H1 (cell line): Measurements from ENCODE around the gene KIF21A. TPM values are rescaled to one million over a fixed set of nuclear protein-coding genes. Genes with fewer than 3 reads are reported as not detected.
A peak's percentile ranks its signal among the peaks of the same experiment; 100 is the strongest.

Experiments used
- CTCF ChIA-PET: fragments of 300-600 bp; sonication (Branson Sonifier 250); formaldehyde crosslinking; loops from one replicate; lab custom pipeline; 2021; ENCODE audit not compliant: partially characterized antibody; lab: Charles Lee
- POLR2A ChIA-PET: fragments of 300-600 bp; sonication (Branson Sonifier 250); formaldehyde crosslinking; loops from one replicate; lab custom pipeline; 2021; ENCODE audit warnings: inconsistent platforms; ENCODE audit not compliant: partially characterized antibody; lab: Charles Lee
- DNase-seq, 2 experiments: peaks; one replicate each; pipeline versions ENCODE4 v3.0.0 to v3.0.0-alpha.2; 2010 to 2022; ENCODE audit warnings: low spot score in 2 of 2, low read depth in 1 of 2, mixed read lengths in 1 of 2
- FAIRE-seq: peaks from 2 replicates; lab custom pipeline; 2011; peaks lifted over from hg19 to GRCh38; lab: Jason Lieb, UNC
- H2AFZ ChIP-seq: 2 replicates; pipeline ENCODE4 v1.8.1; 2012; ENCODE audit warnings: low read length, inconsistent platforms
- H2AK5ac ChIP-seq: 2 replicates; pipeline ENCODE4 v1.6.1; 2013; ENCODE audit warnings: low read depth, low read length
- H2BK120ac ChIP-seq: replicated peaks from 2 replicates; pipeline ENCODE3; 2013; ENCODE audit warnings: low read depth, low read length, inconsistent platforms
- H2BK12ac ChIP-seq: 2 replicates; pipeline ENCODE4 v1.6.1; 2013; ENCODE audit warnings: low read depth, low read length
- H2BK15ac ChIP-seq: 2 replicates; pipeline ENCODE4 v1.6.1; 2013; ENCODE audit warnings: low read length
- H2BK20ac ChIP-seq: 2 replicates; pipeline ENCODE4 v1.6.1; 2013; ENCODE audit warnings: low read length
- H2BK5ac ChIP-seq: 2 replicates; pipeline ENCODE4 v1.6.1; 2013; ENCODE audit warnings: low read depth, low read length
- H3K14ac ChIP-seq: 2 replicates; pipeline ENCODE4 v1.6.1; 2013; ENCODE audit warnings: inconsistent platforms; ENCODE audit not compliant: insufficient read length
- H3K18ac ChIP-seq: 2 replicates; pipeline ENCODE4 v1.6.1; 2013; ENCODE audit warnings: low read length; ENCODE audit errors: extremely low read depth
- H3K23ac ChIP-seq: 2 replicates; pipeline ENCODE4 v1.6.1; 2013; ENCODE audit warnings: inconsistent platforms; ENCODE audit not compliant: insufficient read length
- H3K23me2 ChIP-seq: 2 replicates; pipeline ENCODE4 v1.6.1; 2013; ENCODE audit warnings: low read depth, low read length
- H3K27ac ChIP-seq: 2 replicates; pipeline ENCODE4 v1.6.1; 2011; ENCODE audit warnings: low read depth, low read length, inconsistent platforms
- H3K27me3 ChIP-seq, 4 experiments: replicated peaks in 1 of 4; 1 replicate in 1 of 4; 2 replicates in 3 of 4; pipeline versions ENCODE4 v1.6.1 to v1.8.1; 2011 to 2013; ENCODE audit warnings: low read length in 3 of 4, mild to moderate bottlenecking in 3 of 4, inconsistent platforms in 2 of 4, mixed read lengths in 2 of 4, moderate library complexity in 1 of 4; ENCODE audit not compliant: control insufficient read depth in 3 of 4, insufficient read depth in 3 of 4; ENCODE audit errors: extremely low read depth in 1 of 4
- H3K36me3 ChIP-seq, 4 experiments: 2 replicates each; pipeline versions ENCODE4 v1.6.1 to v1.8.1; 2011 to 2013; ENCODE audit warnings: mild to moderate bottlenecking in 4 of 4, low read length in 3 of 4, moderate library complexity in 2 of 4, control low read depth in 1 of 4, inconsistent platforms in 1 of 4; ENCODE audit not compliant: insufficient read depth in 4 of 4, control insufficient read depth in 2 of 4
- H3K4ac ChIP-seq: replicated peaks from 2 replicates; pipeline ENCODE3; 2013; ENCODE audit warnings: low read length, low read depth, mixed read lengths, inconsistent platforms; ENCODE audit not compliant: insufficient read length
- H3K4me1 ChIP-seq, 4 experiments: replicated peaks in 1 of 4; 1 replicate in 1 of 4; 2 replicates in 3 of 4; pipeline versions ENCODE4 v1.6.1 to v1.8.1; 2011 to 2013; ENCODE audit warnings: low read length in 3 of 4, inconsistent platforms in 2 of 4, mixed read lengths in 1 of 4; ENCODE audit not compliant: insufficient read depth in 4 of 4, control insufficient read depth in 3 of 4
- H3K4me2 ChIP-seq, 2 experiments: 2 replicates each; pipeline versions ENCODE4 v1.6.1 to v1.8.1; 2011 to 2013; ENCODE audit warnings: low read depth in 2 of 2, low read length in 2 of 2, control low read depth in 1 of 2, inconsistent platforms in 1 of 2, mild to moderate bottlenecking in 1 of 2; ENCODE audit not compliant: insufficient read depth in 1 of 2
- H3K4me3 ChIP-seq, 4 experiments: fragments of 200-600, 300-600 bp in 1 of 4; sonication (generic), shearing (Covaris generic), sonication (Bioruptor Twin) in 1 of 4; 2 replicates each; pipeline versions ENCODE4 v1.5.1 to v1.8.1; 2011 to 2016; ENCODE audit warnings: low read length in 4 of 4, low read depth in 3 of 4, control low read depth in 2 of 4, inconsistent platforms in 2 of 4, mild to moderate bottlenecking in 2 of 4, mixed read lengths in 1 of 4, moderate library complexity in 1 of 4; ENCODE audit not compliant: insufficient read depth in 2 of 4; ENCODE audit errors: extremely low read depth in 1 of 4
- H3K56ac ChIP-seq: replicated peaks from 2 replicates; pipeline ENCODE3; 2013; ENCODE audit warnings: low read depth, mild to moderate bottlenecking, mixed read lengths, low read length, inconsistent platforms; ENCODE audit not compliant: insufficient read length
- H3K79me1 ChIP-seq: 2 replicates; pipeline ENCODE4 v1.6.1; 2013; ENCODE audit warnings: low read depth, low read length, control low read depth
- H3K79me2 ChIP-seq, 2 experiments: 2 replicates each; pipeline versions ENCODE4 v1.6.1 to v1.8.1; 2012 to 2013; ENCODE audit warnings: low read length in 2 of 2, mild to moderate bottlenecking in 2 of 2, inconsistent platforms in 1 of 2; ENCODE audit not compliant: insufficient read depth in 2 of 2, control insufficient read depth in 1 of 2
- H3K9ac ChIP-seq, 4 experiments: replicated peaks in 1 of 4; 1 replicate in 1 of 4; 2 replicates in 3 of 4; pipeline versions ENCODE4 v1.6.1 to v1.8.1; 2011 to 2013; ENCODE audit warnings: low read depth in 3 of 4, low read length in 3 of 4, control low read depth in 2 of 4, mild to moderate bottlenecking in 2 of 4, moderate library complexity in 2 of 4, inconsistent platforms in 1 of 4; ENCODE audit errors: extremely low read depth in 1 of 4
- H3K9me3 ChIP-seq, 2 experiments: 2 replicates each; pipeline versions ENCODE4 v1.6.1 to v1.8.1; 2012 to 2013; ENCODE audit warnings: mild to moderate bottlenecking in 2 of 2, moderate library complexity in 2 of 2, control low read depth in 1 of 2, inconsistent platforms in 1 of 2, low read depth in 1 of 2, low read length in 1 of 2, mixed read lengths in 1 of 2; ENCODE audit not compliant: insufficient read depth in 2 of 2
- H4K20me1 ChIP-seq, 2 experiments: replicated peaks in 1 of 2; 2 replicates each; pipeline versions ENCODE3 to v1.8.1; 2011 to 2013; ENCODE audit warnings: inconsistent platforms in 2 of 2, low read length in 2 of 2, mild to moderate bottlenecking in 1 of 2; ENCODE audit not compliant: insufficient read depth in 2 of 2, control insufficient read depth in 1 of 2
- H4K5ac ChIP-seq: 2 replicates; pipeline ENCODE4 v1.6.1; 2013; ENCODE audit warnings: low read length, low read depth, mixed read lengths, inconsistent platforms; ENCODE audit not compliant: insufficient read length
- H4K8ac ChIP-seq: 2 replicates; pipeline ENCODE4 v1.8.0; 2013; ENCODE audit warnings: mild to moderate bottlenecking, moderate library complexity, low read length, inconsistent platforms; ENCODE audit not compliant: insufficient read depth; ENCODE audit errors: extremely low read depth
- H4K91ac ChIP-seq: replicated peaks from 2 replicates; pipeline ENCODE3; 2013; ENCODE audit warnings: low read length, mixed read lengths, inconsistent platforms; ENCODE audit not compliant: insufficient read length
- CHD1 ChIP-seq: IDR thresholded peaks from 2 replicates; pipeline ENCODE4 v1.6.1; 2012; ENCODE audit warnings: low read depth, low read length, improper control_type of control experiment
- FOSL1 ChIP-seq: IDR thresholded peaks from 2 replicates; pipeline ENCODE4 v1.6.1; 2011; ENCODE audit warnings: mild to moderate bottlenecking, low read depth, low read length, moderate library complexity; ENCODE audit not compliant: insufficient read depth
- HDAC6 ChIP-seq: IDR thresholded peaks from one replicate; pipeline ENCODE4 v1.7.1; 2012; ENCODE audit warnings: low read depth, mild to moderate bottlenecking, inconsistent platforms, low read length, moderate library complexity
- JUND ChIP-seq: IDR thresholded peaks from 2 replicates; pipeline ENCODE4 v1.6.1; 2011; ENCODE audit warnings: mild to moderate bottlenecking, improper control_type of control experiment, low read length
- KDM1A ChIP-seq: fragments of 200-600, 300-600 bp; sonication (generic); IDR thresholded peaks from 2 replicates; pipeline ENCODE4 v1.7.1; 2016; ENCODE audit warnings: mild to moderate bottlenecking, low read length, borderline replicate concordance
- NRF1 ChIP-seq: IDR thresholded peaks from 2 replicates; pipeline ENCODE4 v1.6.1; 2011; ENCODE audit warnings: mild to moderate bottlenecking, low read depth, low read length, improper control_type of control experiment
- RFX5 ChIP-seq: IDR thresholded peaks from 2 replicates; pipeline ENCODE4 v1.6.1; 2011; ENCODE audit warnings: low read depth, low read length, improper control_type of control experiment, borderline replicate concordance
- SAP30 ChIP-seq: fragments of 300-600 bp; sonication (generic); IDR thresholded peaks from 2 replicates; pipeline ENCODE4 v1.7.1; 2012; ENCODE audit warnings: low read length, moderate library complexity, mild to moderate bottlenecking, inconsistent platforms; ENCODE audit not compliant: insufficient read depth, insufficient replicate concordance
- SP1 ChIP-seq: IDR thresholded peaks from 2 replicates; pipeline ENCODE4 v1.6.1; 2011; ENCODE audit warnings: low read depth, low read length
- SUZ12 ChIP-seq: fragments of 200-600 bp; sonication (generic); IDR thresholded peaks from 2 replicates; pipeline ENCODE4 v1.6.1; 2012; ENCODE audit warnings: mild to moderate bottlenecking, inconsistent platforms, low read length, moderate library complexity, mixed read lengths
- TEAD4 ChIP-seq: IDR thresholded peaks from 2 replicates; pipeline ENCODE4 v1.6.1; 2012; ENCODE audit warnings: low read depth, low read length, inconsistent platforms, mixed read lengths
- YY1 ChIP-seq: IDR thresholded peaks from 2 replicates; pipeline ENCODE4 v1.6.1; 2011; ENCODE audit warnings: low read depth, mild to moderate bottlenecking, low read length
- ZNF274 ChIP-seq: IDR thresholded peaks from 2 replicates; pipeline ENCODE4 v1.7.0; 2012; ENCODE audit warnings: low read length, borderline replicate concordance; ENCODE audit errors: extremely low read depth
- polyA plus RNA-seq, 7 experiments: library from polyadenylated mRNA; depleted of rRNA in 3 of 7; stranded (reverse) in 5 of 7; unstranded in 2 of 7; fragments of >200 nt in 5 of 7; fragments of 200-250 nt in 2 of 7; gene quantifications; 1 replicate in 5 of 7; 2 replicates in 1 of 7; 4 replicates in 1 of 7; pipeline versions ENCODE4 v1.2.1 to v1.2.3, GENCODE V29; 2011 to 2013; ENCODE audit warnings: missing spikeins in 2 of 7, mixed read lengths in 2 of 7
- total RNA-seq: library from RNA; stranded (reverse); fragmentation: NEBNext Ultra II Directional; extraction: Animal tissue kit (Norgen Biotek cat#: 25700); gene quantifications from 2 replicates; pipeline ENCODE4 v1.2.1, GENCODE V29; 2021

KIF21A gene
- total and polyA plus RNA-seq, 2 of the 8 experiments (the other 6 are each of a cell fraction or from before 2014, with no cell fraction given), result 10.0 to 26.0 TPM

- Histone ChIP-seq H2BK5ac (no peak overlapping the region), H4K5ac (no peak overlapping the region), H3K23ac (no peak overlapping the region), H2BK120ac (no peak overlapping the region), H4K91ac (peak overlapping the region; percentile 54), H2AK5ac (no peak overlapping the region), H4K20me1 (no peaks in the 10 kb centered on the region), H3K23me2 (peaks cover 6% of the 10 kb centered on the region; the same call in 1 of the 2 replicates), H2BK15ac (no peak overlapping the region), H3K36me3 (no peaks in the 10 kb centered on the region), H3K79me2 (peaks cover 0 to 33% of the 10 kb centered on the region in 2 experiments; a peak in 2 of 4 replicates), H3K4me1 (peaks cover 0 to 12% (median 7%) of the 10 kb centered on the region in 4 experiments; a peak in 4 of 7 replicates), H3K4ac (no peak overlapping the region), H3K56ac (no peak overlapping the region), H3K18ac (peak overlapping the region; percentile 63), H3K9ac (no peak overlapping the region), H3K9me3 (no peaks in the 10 kb centered on the region), H3K14ac (no peak overlapping the region), H3K4me3 (peak overlapping the region; percentile 39 to 84 (median 68); a peak in 7 of 8 replicates), H3K4me2 (peak overlapping the region; percentile 86 to 88), H3K79me1 (no peaks in the 10 kb centered on the region), H2AFZ (peak overlapping the region; percentile 83), H3K27me3 (no peaks in the 10 kb centered on the region; a peak in 1 of 7 replicates), H3K27ac (no peak overlapping the region), H2BK12ac (0 out of 2 replicates have a peak overlapping the region, but pooled peaks have one; percentile 64), H2BK20ac (no peak overlapping the region), H4K8ac (no peak overlapping the region)
- TF ChIP-seq TEAD4 (no peak), JUND (no peak), SP1 (no peak), SUZ12 (no peak), RFX5 (no peak), HDAC6 (no peak), KDM1A (no peak), ZNF274 (no peak), YY1 (no peak), CHD1 (no peak), FOSL1 (no peak), SAP30 (no peak), NRF1 (no peak)
- DNase-seq, result no peak
- no peak for FAIRE-seq
- POLR2A ChIA-PET, result interaction anchor here (1.0 to 3.2 kb wide), 5 partner anchors 8 to 567 kb away, joined by 3 to 16 read pairs (median 4); no protein-coding TSS in a partner anchor
- CTCF ChIA-PET, result interaction anchor here (0.7 to 1.7 kb wide), 5 partner anchors 23 to 1773 kb away, joined by 3 to 7 read pairs (median 4); no protein-coding TSS in a partner anchor
Measured at GRCh38 chr12:39443929-39444209, 949 bp upstream of the KIF21A start.
